RCC 7860 (cell line): ENCODE data around the gene BMS1.
"Not testable (repeated sequence)": the region's sequence is repeated elsewhere in the genome, so short reads cannot be mapped to it uniquely, and the experiment has no call there.

ENCODE experiments used
- DNase-seq: peaks from one replicate; pipeline ENCODE4 v3.0.0-alpha.2; 2015; ENCODE audit warnings: low spot score
- FAIRE-seq: peaks from 2 replicates; lab custom pipeline; 2012; peaks lifted over from hg19 to GRCh38; lab: Jason Lieb, UNC

BMS1 gene

DNA sequence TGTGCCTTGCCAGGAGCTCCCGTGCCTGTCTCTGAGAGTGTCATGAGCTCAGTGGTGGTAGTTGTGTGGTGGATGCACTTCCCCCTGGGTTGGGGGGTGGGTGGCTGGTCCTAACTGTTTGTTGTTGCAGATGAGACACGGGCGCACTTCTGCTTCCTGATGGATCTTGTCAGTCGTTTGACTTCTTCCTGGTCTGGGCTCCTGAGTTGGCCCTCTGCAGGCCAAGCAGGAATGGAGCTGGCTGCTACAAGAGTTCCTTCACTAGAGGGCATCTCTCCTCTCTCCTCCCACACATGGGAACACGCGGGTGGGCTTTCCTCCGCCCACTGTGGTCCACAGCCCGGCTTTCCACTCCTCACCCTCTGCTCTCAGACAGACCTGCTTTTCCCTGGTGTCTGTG is 82.0 kb downstream of the BMS1 start:
- FAIRE-seq (no peak), DNase-seq (no peak)

DNA sequence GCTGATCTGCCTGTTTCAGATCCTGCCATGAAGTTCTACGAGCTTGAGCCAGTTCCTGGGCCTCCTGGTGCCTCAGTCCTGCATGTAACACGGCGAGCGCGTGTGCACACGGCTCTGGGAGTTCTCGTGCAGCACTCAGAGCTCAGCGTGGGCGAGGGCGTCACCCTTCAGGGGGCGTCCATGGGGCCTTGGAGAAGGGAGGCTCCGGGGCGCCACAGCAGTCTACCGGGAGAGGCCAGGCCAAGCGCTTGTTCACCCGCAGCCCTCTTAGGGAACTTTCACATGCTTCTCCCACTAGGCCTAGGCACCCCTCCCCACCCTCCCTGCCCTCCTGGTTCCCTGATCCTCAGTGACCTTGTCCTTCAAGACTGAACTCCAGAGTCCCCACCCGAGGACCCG is 83.1 kb downstream of the BMS1 start:
- no peak for FAIRE-seq
- no peak for DNase-seq

DNA sequence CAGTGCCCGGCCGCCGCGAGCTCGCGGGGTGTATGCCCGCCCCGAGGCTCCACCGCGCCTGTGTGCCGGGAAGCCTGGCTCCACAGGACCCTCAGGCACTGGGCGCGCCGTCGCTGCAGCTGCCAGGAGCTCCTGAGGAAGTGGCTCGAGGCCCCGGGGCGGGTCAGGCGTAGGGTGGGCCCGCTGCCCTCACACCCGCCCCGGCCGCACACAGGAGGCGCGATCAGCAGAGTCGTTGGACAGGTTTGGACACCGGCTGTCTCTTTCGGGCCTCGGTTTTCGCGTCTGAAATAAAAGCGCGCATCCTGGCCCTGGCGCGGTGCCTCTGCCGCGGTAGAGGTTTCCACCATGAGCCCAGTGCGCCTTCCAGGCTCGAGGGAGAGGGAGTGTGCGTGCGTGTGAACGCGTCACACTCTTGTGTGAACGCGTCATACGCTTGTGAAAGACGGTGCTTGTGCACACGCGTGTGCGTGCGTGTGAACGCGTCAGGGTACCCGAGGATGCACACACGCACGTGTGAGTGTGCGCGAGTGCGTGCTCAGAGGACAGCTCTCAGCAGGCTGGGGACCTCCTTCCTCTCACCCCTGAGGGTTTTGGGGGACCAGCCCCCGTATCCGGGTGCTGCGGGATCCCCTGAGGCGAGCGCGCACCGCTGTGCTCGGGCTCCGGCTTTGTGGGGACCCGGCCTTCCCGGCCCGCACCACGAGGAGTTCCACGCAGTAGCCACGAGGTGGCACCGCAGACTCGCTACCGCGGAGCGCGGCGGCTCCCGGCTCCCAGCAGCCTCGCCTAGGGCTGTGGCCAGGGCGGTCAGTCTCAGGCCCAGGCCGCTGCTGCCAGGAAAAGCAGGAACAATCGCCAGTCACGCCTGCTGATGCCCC is 83.8 kb downstream of the BMS1 start:
- no peak for FAIRE-seq
- DNase-seq: peak; percentile 23

GRCh38 chr10:42867571-42867970 is 85.0 kb downstream of the BMS1 start:
- DNase-seq (no peak), FAIRE-seq (no peak)

- DNase-seq (no peak), FAIRE-seq (no peak)
Measured at GRCh38 chr10:42868530-42868929, 85.9 kb downstream of the BMS1 start.

GRCh38 chr10:42869977-42870350 is 87.4 kb downstream of the BMS1 start:
- FAIRE-seq: no peak
- DNase-seq: no peak

GRCh38 chr10:42871138-42871641 is 88.6 kb downstream of the BMS1 start:
- not testable (repeated sequence) for FAIRE-seq, DNase-seq

DNA sequence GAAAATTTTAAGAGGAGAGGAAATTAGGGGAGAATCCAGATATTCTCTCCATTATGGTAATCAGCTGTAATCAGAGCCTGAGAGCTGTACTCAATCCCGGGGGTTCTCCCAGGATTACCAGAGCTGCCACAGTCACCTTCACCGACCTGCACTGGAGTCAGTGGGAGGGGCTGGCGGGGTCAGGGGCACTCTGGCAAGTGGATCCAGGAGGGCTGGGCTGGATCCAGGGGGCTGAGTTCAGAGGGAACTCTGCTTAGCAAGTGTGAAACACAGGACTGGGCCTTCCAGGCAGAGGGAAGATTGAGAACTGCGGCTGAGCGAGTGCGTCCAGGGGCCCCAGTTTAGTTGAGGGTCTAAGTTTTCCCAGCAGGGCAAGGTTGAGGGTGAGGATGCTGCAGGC is 89.2 kb downstream of the BMS1 start:
- DNase-seq (no peak), FAIRE-seq (no peak)

GRCh38 chr10:42872865-42873435 is 90.4 kb downstream of the BMS1 start:
- FAIRE-seq (peak; percentile 52), DNase-seq (peak; percentile 43)

DNA sequence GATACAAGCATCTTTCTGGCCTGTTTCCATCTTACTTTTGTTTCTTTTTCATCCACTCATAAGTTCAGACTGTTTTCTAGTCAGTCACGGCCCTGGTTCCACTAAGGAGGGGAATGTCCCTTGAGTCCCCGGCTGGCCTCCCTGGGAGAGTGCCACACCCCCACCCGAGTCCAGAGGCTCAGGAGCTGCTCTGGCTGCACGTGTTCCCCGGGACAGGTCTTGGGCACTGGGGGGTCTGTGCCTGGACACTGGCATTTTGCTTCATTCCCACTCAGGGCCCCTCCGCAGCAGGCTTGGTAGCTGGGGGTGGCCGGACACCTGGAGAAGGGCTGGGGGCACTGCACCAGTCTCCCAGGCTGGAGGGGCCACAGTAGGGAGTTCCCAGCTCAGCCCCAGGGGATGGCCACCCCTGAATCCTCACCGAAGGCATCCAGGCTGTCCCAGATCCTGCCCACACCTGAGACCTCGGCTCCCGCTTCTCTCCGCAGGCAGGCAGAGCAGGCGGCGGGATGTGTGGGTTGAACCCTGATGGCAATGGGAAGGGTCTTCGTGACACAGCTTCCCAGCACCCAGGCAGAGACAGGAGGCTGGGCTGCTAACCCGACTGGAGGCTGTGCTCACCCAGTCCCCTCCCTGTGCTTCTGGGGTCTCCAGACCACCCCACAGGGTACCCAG is 92.3 kb downstream of the BMS1 start:
- FAIRE-seq: no peak

DNA sequence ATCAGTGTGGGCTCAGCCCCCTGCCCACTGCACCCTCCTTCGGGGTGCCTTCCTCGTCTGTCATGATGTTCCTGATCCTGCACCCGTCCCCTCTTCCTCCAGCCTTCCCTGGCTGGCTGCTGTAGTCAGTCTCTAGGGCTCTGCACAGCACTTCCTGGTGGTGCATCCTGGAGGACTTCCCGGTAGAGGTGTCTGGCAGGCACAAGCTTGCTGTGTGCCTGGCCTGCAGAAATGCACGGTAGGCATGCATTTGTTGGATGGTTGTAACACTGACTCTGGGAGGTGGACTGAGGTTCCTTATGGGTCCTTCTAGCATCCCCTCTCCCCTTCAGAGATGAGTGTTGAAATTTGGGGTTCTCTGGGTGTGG is 92.8 kb downstream of the BMS1 start:
- FAIRE-seq: no peak
- DNase-seq: no peak

More for the DNA sequence above, 92.3 kb downstream of the BMS1 start:
- DNase-seq: no peak

GRCh38 chr10:42875798-42876341 is 93.3 kb downstream of the BMS1 start:
- FAIRE-seq (no peak), DNase-seq (peak; percentile 57)

DNA sequence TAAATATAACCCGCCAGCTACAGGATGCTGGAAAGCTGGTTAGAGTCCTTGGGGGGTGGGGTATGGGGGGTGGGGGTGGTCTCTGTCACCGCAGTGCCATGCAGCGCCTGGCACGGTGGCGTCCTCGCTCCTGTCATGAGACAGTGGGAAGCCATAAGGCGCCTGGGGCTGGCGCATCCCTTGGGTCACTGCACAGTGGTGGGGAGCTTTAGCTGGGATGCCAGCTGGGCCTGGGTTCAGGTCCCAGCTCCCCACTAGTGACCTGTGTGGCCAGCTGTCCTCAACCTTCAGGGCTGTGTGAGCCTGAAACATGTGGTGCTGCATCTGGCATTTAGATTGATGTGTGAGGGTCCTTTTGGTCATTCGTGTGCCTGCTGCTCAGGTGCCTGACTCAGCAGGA is 93.9 kb downstream of the BMS1 start:
- no peak for DNase-seq
- no peak for FAIRE-seq

GRCh38 chr10:42876945-42877344 is 94.3 kb downstream of the BMS1 start:
- FAIRE-seq: no peak
- DNase-seq: no peak

- no peak for FAIRE-seq
- DNase-seq: no peak
Measured at GRCh38 chr10:42877496-42878030, 95.0 kb downstream of the BMS1 start.

DNA sequence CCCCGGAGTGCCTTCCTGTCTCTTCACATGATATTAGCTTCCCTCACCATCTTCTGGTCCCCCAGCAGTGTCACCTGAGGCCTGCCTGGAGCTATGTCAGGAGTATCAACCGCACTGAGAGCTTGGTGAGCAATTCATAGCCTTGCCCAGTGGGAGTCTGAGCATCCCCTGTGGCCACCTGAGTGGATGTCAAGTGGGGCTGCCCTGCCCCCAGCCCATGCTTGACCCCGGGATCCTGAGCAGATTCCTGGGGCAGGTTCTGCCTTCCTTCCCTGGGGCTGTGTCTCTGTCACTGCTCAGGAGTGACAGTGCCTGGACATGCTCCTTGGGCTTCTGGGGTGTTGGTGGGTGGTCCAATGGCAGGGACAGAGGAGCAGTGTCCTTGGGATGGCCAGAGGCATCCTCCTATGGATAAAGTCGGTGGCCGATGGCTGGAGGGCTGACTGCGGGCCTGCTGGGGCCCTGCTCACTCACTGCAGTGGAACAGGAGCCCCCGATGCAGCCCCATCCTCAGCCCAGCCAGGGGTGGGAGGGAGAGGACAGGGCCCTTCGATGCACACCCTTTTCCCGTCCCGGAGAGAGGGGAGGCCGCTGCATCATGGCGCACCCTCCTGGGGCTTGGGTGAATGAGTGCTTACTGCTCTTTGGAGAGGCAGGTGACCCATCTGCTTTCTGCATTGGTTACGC is 95.7 kb downstream of the BMS1 start:
- FAIRE-seq (no peak), DNase-seq (no peak)

- DNase-seq (no peak), FAIRE-seq (no peak)
Measured at GRCh38 chr10:42878821-42879195, 96.2 kb downstream of the BMS1 start.

- DNase-seq: no peak
- no peak for FAIRE-seq
Measured at GRCh38 chr10:42879380-42880254, 97.0 kb downstream of the BMS1 start.

DNA sequence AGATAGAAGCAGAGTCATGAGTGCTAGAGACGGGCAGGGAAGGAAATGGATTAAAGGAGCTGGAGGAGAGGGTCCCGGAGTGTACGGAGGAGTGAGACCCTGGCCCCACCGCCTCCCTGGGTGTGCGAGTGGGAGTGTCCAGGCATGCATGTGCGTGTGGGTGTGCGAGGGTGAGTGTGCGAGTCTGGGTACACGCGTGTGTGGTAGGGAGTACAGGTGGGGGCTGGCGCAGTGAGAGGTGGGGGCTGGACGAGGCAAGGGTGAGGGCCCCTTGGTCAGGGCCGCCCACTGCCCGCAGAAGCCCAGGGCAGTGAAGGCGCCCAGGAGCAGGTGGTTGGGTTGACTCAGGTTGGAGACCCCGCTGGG is 97.6 kb downstream of the BMS1 start:
- FAIRE-seq: no peak
- DNase-seq: no peak

DNA sequence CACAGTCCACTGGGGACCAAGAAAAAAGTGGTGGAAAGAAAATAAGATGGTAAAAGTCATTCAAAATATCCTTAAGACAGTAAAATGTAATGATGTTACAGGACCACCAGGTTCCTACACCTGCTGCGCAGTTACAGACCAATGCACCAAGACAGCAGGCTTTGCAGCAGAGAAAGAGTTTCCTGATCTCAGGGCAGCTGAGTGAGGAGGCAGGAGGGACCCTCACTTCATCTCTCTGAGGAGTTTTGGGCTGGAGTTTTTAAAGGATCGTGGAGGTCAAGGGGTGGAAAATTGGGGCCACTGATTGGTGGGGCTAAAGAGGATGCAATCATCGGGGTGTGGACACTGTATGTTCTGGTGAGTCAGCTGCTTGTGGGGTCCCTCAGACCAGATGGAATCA is 100.0 kb downstream of the BMS1 start:
- DNase-seq (no peak), FAIRE-seq (no peak)
